ENCODE data around the gene FAM78A.
"Not testable (repeated sequence)": the region's sequence is repeated elsewhere in the genome, so short reads cannot be mapped to it uniquely, and the experiment has no call there.

Gene FAM78A

GRCh38 chr9:131266266-131267229 is 9.8 kb downstream of the FAM78A start:
- Mint-ChIP-seq H3K27me3 (ENCODE audit: low read depth) (peaks cover 4% of the 10 kb centered on the region), H3K4me3 (peak overlapping the region in 1 of 3 experiments; percentile 3), H3K36me3 (ENCODE audit: low read depth) (no peaks in the 10 kb centered on the region), H3K27ac (peak overlapping the region in 1 of 3 experiments; percentile 56), H3K9me3 (no peaks in the 10 kb centered on the region), H3K4me1 (peaks cover 28% of the 10 kb centered on the region)
- TF ChIP-seq, protein P1, sequence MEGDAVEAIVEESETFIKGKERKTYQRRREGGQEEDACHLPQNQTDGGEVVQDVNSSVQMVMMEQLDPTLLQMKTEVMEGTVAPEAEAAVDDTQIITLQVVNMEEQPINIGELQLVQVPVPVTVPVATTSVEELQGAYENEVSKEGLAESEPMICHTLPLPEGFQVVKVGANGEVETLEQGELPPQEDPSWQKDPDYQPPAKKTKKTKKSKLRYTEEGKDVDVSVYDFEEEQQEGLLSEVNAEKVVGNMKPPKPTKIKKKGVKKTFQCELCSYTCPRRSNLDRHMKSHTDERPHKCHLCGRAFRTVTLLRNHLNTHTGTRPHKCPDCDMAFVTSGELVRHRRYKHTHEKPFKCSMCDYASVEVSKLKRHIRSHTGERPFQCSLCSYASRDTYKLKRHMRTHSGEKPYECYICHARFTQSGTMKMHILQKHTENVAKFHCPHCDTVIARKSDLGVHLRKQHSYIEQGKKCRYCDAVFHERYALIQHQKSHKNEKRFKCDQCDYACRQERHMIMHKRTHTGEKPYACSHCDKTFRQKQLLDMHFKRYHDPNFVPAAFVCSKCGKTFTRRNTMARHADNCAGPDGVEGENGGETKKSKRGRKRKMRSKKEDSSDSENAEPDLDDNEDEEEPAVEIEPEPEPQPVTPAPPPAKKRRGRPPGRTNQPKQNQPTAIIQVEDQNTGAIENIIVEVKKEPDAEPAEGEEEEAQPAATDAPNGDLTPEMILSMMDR (IDR thresholded peaks at IDR 0.05; ENCODE audit: unreplicated experiment in 3 of 3) = no peak

DNA sequence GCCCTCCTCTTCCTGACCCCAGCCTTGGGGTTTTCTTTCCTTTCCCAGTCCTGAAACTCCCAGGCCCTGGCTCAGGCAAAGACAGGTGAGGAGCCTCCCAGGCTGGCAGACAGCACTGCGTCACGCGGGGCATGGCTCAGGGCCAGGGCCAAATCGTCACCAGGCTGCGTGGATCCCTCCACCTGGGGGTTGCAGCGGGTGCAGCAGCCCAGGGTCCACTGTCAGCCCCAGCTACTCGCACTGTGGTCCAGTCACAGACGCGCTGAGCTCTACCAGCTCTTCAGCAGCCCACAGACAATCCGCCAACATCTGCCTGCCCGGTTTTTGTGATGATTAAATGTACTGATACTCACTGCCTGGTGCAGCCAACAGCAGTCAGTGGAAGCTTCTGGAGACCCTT is 12.1 kb downstream of the FAM78A start:
- Mint-ChIP-seq H3K4me1 (peaks cover 17% of the 10 kb centered on the region), H3K27ac (no peak overlapping the region), H3K36me3 (ENCODE audit: low read depth) (no peaks in the 10 kb centered on the region), H3K9me3 (no peaks in the 10 kb centered on the region), H3K4me3 (no peak overlapping the region), H3K27me3 (ENCODE audit: low read depth) (peaks cover 4% of the 10 kb centered on the region)
- TF ChIP-seq, protein P1 (IDR thresholded peaks at IDR 0.05; ENCODE audit: unreplicated experiment in 3 of 3) = no peak

- H3K4me1 Mint-ChIP-seq = peaks cover 13% of the 10 kb centered on the region
- no peaks in the 10 kb centered on the region for H3K9me3 Mint-ChIP-seq
- no peaks in the 10 kb centered on the region for H3K36me3 Mint-ChIP-seq (ENCODE audit: low read depth)
- no peak overlapping the region for H3K27ac Mint-ChIP-seq
- H3K4me3 Mint-ChIP-seq = no peak overlapping the region
- H3K27me3 Mint-ChIP-seq (ENCODE audit: low read depth) = peaks cover 4% of the 10 kb centered on the region
- TF ChIP-seq, protein P1 (IDR thresholded peaks at IDR 0.05; ENCODE audit: unreplicated experiment in 3 of 3) = no peak
These were observed 12.6 kb downstream of the FAM78A start for GRCh38 chr9:131263701-131264100.

DNA sequence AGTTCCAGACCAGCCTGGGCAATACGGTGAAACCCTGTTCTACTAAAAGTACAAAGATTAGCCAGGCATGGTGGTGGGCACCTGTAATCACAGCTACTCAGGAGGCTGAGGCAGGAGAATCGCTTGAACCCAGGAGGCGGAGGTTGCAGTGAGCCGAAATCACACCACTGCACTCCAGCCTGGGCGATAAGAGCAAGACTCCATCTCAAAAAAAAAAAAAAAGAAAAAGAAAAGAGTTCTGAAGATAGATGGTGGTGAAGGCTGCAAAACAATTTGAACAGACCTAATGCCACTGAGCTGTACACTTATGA is 13.3 kb downstream of the FAM78A start:
- not testable (repeated sequence) for H3K27ac Mint-ChIP-seq; H3K36me3 Mint-ChIP-seq (ENCODE audit: low read depth); H3K27me3 Mint-ChIP-seq (ENCODE audit: low read depth)

GRCh38 chr9:131262327-131263032 is 13.8 kb downstream of the FAM78A start:
- Mint-ChIP-seq H3K9me3 (no peaks in the 10 kb centered on the region), H3K27ac (no peak overlapping the region), H3K4me1 (peaks cover 21% of the 10 kb centered on the region), H3K36me3 (ENCODE audit: low read depth) (no peaks in the 10 kb centered on the region), H3K27me3 (ENCODE audit: low read depth) (peaks cover 4% of the 10 kb centered on the region), H3K4me3 (no peak overlapping the region)
- TF ChIP-seq, protein P1 (IDR thresholded peaks at IDR 0.05; ENCODE audit: unreplicated experiment in 3 of 3) = no peak

More for the DNA sequence above, 13.3 kb downstream of the FAM78A start:
- not testable (repeated sequence) for H3K4me3 Mint-ChIP-seq, H3K9me3 Mint-ChIP-seq
- peaks cover 16% of the 10 kb centered on the region for H3K4me1 Mint-ChIP-seq

- TF ChIP-seq, protein P1 (IDR thresholded peaks at IDR 0.05; ENCODE audit: unreplicated experiment in 3 of 3) = no peak
- Mint-ChIP-seq H3K4me3 (no peak overlapping the region), H3K27me3 (ENCODE audit: low read depth) (peaks cover 9% of the 10 kb centered on the region), H3K36me3 (ENCODE audit: low read depth) (no peaks in the 10 kb centered on the region), H3K4me1 (peaks cover 23% of the 10 kb centered on the region), H3K27ac (no peak overlapping the region), H3K9me3 (no peaks in the 10 kb centered on the region)
These were observed 15.4 kb downstream of the FAM78A start for GRCh38 chr9:131260751-131261452.

All from nephron (organoid).